Fibroblast of lung (primary cell): ENCODE data around the gene TRIM47. TPM values are rescaled to one million over a fixed set of nuclear protein-coding genes. Genes with fewer than 3 reads are reported as not detected.
"Not testable (repeated sequence)": the region's sequence is repeated elsewhere in the genome, so short reads cannot be mapped to it uniquely, and the experiment has no call there.

ENCODE experiments used
- DNase-seq, 2 donors: peaks; one replicate each; pipeline versions ENCODE4 v3.0.0 to v3.0.0-alpha.2; 2010; ENCODE audit warnings: low read depth in 2 of 2
- H2AFZ ChIP-seq: 2 replicates; pipeline ENCODE4 v1.5.1; 2012; ENCODE audit warnings: low read length, control low read depth, inconsistent platforms
- H3K27ac ChIP-seq: 2 replicates; pipeline ENCODE4 v1.5.1; 2011; ENCODE audit warnings: low read length, control low read depth; ENCODE audit not compliant: insufficient read depth
- H3K27me3 ChIP-seq: 2 replicates; pipeline ENCODE4 v1.5.1; 2011; ENCODE audit warnings: mild to moderate bottlenecking, low read length; ENCODE audit not compliant: control insufficient read depth, insufficient read depth
- H3K36me3 ChIP-seq: 2 replicates; pipeline ENCODE4 v1.5.1; 2011; ENCODE audit warnings: low read length; ENCODE audit not compliant: control insufficient read depth, insufficient read depth
- H3K4me1 ChIP-seq: 2 replicates; pipeline ENCODE4 v1.5.1; 2011; ENCODE audit warnings: low read length; ENCODE audit not compliant: control insufficient read depth, insufficient read depth; ENCODE audit errors: extremely low read depth
- H3K4me2 ChIP-seq: 2 replicates; pipeline ENCODE4 v1.5.1; 2011; ENCODE audit warnings: low read length, control low read depth; ENCODE audit not compliant: insufficient read depth; ENCODE audit errors: extremely low read depth
- H3K4me3 ChIP-seq, 4 experiments: fragments of 200-600 bp in 1 of 4; sonication (generic) in 1 of 4; replicated peaks in 1 of 4; 2 replicates each; pipeline ENCODE4 v1.5.1; 2011 to 2016; ENCODE audit warnings: low read length in 4 of 4, low read depth in 3 of 4, mild to moderate bottlenecking in 3 of 4, control low read depth in 2 of 4, inconsistent platforms in 1 of 4, mixed read lengths in 1 of 4; ENCODE audit not compliant: insufficient read depth in 1 of 4; ENCODE audit errors: control extremely low read depth in 1 of 4
- H3K79me2 ChIP-seq: 2 replicates; pipeline ENCODE4 v1.5.1; 2012; ENCODE audit warnings: mild to moderate bottlenecking, low read length, inconsistent platforms; ENCODE audit not compliant: control insufficient read depth, insufficient read depth
- H3K9ac ChIP-seq: 2 replicates; pipeline ENCODE4 v1.5.1; 2011; ENCODE audit warnings: mild to moderate bottlenecking, low read length, control low read depth; ENCODE audit not compliant: insufficient read depth
- H3K9me3 ChIP-seq: 2 replicates; pipeline ENCODE4 v1.5.1; 2012; ENCODE audit warnings: low read depth, low read length; ENCODE audit not compliant: control insufficient read depth, insufficient read depth
- H4K20me1 ChIP-seq: 2 replicates; pipeline ENCODE4 v1.5.1; 2011; ENCODE audit warnings: low read length; ENCODE audit not compliant: control insufficient read depth, insufficient read depth; ENCODE audit errors: extremely low read depth
- EZH2 ChIP-seq: IDR thresholded peaks from 2 replicates; pipeline ENCODE4 v1.5.1; 2012; ENCODE audit warnings: low read length, control low read depth, mild to moderate bottlenecking; ENCODE audit errors: missing control alignments
- polyA plus RNA-seq, 2 donors: library from polyadenylated mRNA; depleted of rRNA in 1 of 2; stranded (reverse) in 1 of 2; unstranded in 1 of 2; fragments of >200 nt; gene quantifications; 2 replicates each; pipeline ENCODE4 v1.2.1, GENCODE V29; 2011 to 2012; ENCODE audit warnings: missing spikeins in 1 of 2
- total RNA-seq: library from RNA; depleted of rRNA; stranded (reverse); fragments of >200 nt; gene quantifications from 2 replicates; pipeline ENCODE4 v1.2.1, GENCODE V29; 2014
- TF ChIP-seq, protein P1 (sequence below), 2 donors: IDR thresholded peaks in 1 of 2; conservative IDR thresholded peaks in 1 of 2; 1 replicate in 1 of 2; 2 replicates in 1 of 2; pipeline ENCODE4 v1.5.1; 2011 to 2012; ENCODE audit warnings: low read length in 2 of 2, control low read depth in 1 of 2, inconsistent platforms in 1 of 2, low read depth in 1 of 2, mild to moderate bottlenecking in 1 of 2

Gene TRIM47
- total and polyA plus RNA-seq, 2 donors (not counting 1 experiment from before 2014, with no cell fraction given) = 2.2 to 16.0 TPM

DNA sequence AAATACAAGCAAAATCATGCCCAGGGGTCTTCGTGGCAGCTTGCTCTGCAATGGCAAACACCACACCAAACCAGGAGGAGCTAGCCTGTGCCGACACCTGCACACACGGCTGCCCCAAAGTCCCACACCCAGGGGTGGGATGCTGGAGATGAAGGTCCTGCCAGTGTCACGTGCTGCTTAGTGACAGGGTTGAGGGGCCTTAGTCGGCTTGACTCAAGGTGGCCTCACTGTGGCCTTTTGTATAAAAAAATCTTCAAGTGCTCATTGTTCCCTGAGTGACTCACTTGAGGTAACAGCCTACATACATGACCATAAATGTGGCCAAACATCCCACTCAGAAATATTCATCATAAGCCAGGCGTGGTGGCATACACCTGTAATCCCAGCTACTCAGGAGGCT lies 11.1 kb upstream of the TRIM47 start:
- H3K27me3 ChIP-seq = no peaks in the 10 kb centered on the region

DNA sequence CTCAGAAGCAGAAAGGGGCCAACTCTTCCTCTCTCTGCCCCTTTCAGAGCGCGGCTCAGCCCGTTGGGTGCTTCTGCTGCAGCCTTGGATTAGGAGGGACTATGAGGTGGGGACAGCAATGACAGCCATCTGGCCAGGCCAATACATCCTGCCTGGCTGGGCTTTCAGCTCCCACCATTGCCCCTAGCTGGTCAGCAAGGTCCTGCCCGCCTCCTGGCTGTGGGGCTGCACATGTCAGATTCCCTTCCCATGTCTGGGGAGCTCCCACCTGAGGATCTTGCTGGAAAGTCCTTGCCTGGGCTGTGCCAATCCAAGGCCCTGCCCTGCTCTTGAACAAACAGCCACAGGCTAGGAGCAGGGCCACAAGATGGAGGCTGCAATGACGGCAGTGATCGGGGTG lies 10.1 kb upstream of the TRIM47 start:
- peaks cover 9% of the 10 kb centered on the region for H3K36me3 ChIP-seq
- H3K79me2 ChIP-seq = no peaks in the 10 kb centered on the region
- H2AFZ ChIP-seq = no peak overlapping the region
- no peak for DNase-seq
- no peak overlapping the region for H3K9ac ChIP-seq
- H3K27ac ChIP-seq = no peak overlapping the region
- H3K27me3 ChIP-seq = no peaks in the 10 kb centered on the region
- no peak for TF ChIP-seq EZH2
- TF ChIP-seq, protein P1, sequence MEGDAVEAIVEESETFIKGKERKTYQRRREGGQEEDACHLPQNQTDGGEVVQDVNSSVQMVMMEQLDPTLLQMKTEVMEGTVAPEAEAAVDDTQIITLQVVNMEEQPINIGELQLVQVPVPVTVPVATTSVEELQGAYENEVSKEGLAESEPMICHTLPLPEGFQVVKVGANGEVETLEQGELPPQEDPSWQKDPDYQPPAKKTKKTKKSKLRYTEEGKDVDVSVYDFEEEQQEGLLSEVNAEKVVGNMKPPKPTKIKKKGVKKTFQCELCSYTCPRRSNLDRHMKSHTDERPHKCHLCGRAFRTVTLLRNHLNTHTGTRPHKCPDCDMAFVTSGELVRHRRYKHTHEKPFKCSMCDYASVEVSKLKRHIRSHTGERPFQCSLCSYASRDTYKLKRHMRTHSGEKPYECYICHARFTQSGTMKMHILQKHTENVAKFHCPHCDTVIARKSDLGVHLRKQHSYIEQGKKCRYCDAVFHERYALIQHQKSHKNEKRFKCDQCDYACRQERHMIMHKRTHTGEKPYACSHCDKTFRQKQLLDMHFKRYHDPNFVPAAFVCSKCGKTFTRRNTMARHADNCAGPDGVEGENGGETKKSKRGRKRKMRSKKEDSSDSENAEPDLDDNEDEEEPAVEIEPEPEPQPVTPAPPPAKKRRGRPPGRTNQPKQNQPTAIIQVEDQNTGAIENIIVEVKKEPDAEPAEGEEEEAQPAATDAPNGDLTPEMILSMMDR (conservative IDR thresholded peaks at IDR 0.05 in 1 of 2, IDR thresholded peaks at IDR 0.05 in 1 of 2; ENCODE audit: low read depth in 1 of 2, low read length in 2 of 2) = no peak
- H4K20me1 ChIP-seq = no peaks in the 10 kb centered on the region
- no peaks in the 10 kb centered on the region for H3K4me1 ChIP-seq
- H3K4me3 ChIP-seq = no peak overlapping the region
- no peaks in the 10 kb centered on the region for H3K9me3 ChIP-seq
- no peak overlapping the region for H3K4me2 ChIP-seq

More for the DNA sequence above, 11.1 kb upstream of the TRIM47 start:
- peaks cover 9% of the 10 kb centered on the region for H3K36me3 ChIP-seq
- no peak overlapping the region for H3K27ac ChIP-seq
- no peak overlapping the region for H3K4me3 ChIP-seq
- no peak for DNase-seq
- H3K9me3 ChIP-seq = no peaks in the 10 kb centered on the region
- H3K9ac ChIP-seq = no peak overlapping the region
- H3K79me2 ChIP-seq = peaks cover 2% of the 10 kb centered on the region
- H4K20me1 ChIP-seq = peaks cover 2% of the 10 kb centered on the region
- no peak overlapping the region for H3K4me2 ChIP-seq
- TF ChIP-seq, protein P1 (conservative IDR thresholded peaks at IDR 0.05 in 1 of 2, IDR thresholded peaks at IDR 0.05 in 1 of 2; ENCODE audit: low read depth in 1 of 2, low read length in 2 of 2) = no peak
- no peak for TF ChIP-seq EZH2
- H3K4me1 ChIP-seq = no peaks in the 10 kb centered on the region
- H2AFZ ChIP-seq = no peak overlapping the region

DNA sequence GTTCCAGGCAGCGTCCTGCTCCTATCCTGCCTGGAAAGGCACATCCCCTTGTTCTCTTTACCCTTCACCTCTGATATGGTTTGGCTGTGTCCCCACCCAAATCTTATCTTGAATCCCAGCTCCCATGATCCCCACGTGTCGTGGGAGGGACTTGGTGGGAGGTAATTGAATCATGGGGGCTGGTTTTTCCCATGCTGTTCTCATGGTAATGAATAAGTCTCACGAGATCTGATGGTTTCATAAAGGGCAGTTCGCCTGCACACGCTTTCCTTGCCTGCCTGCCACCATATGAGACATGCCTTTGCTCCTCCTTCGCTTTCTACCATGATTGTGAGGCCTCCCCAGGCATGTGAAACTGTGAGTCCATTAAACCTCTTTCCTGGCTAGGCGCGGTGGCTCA lies 7.5 kb upstream of the TRIM47 start:
- H3K79me2 ChIP-seq, H3K4me2 ChIP-seq, H3K27me3 ChIP-seq, H3K9ac ChIP-seq, H3K4me1 ChIP-seq, DNase-seq, H3K9me3 ChIP-seq, H3K36me3 ChIP-seq, H4K20me1 ChIP-seq, H3K4me3 ChIP-seq, H2AFZ ChIP-seq, H3K27ac ChIP-seq: not testable (repeated sequence)
